Lung (tissue), 12 donors: ENCODE data around the gene MAST4. TPM values are rescaled to one million over a fixed set of nuclear protein-coding genes. Genes with fewer than 3 reads are reported as not detected.
A peak's percentile ranks its signal among the peaks of the same experiment; 100 is the strongest.

Experiments used
- ATAC-seq: fragments of 200-7000 bp; cut with Tn5 transposase; one replicate; pipeline ENCODE4 v1.9.1; 2020; ENCODE audit warnings: moderate number of reproducible peaks; ENCODE audit not compliant: insufficient read depth, low FRiP score
- DNase-seq, 3 donors: peaks; one replicate each; pipeline ENCODE4 v3.0.0-alpha.2; 2013 to 2017
- H3K27ac ChIP-seq, 2 donors: one replicate each; pipeline ENCODE4 v1.5.1; 2013; ENCODE audit warnings: mild to moderate bottlenecking in 2 of 2, moderate library complexity in 2 of 2, control low read depth in 1 of 2, inconsistent platforms in 1 of 2, low read depth in 1 of 2, low read length in 1 of 2
- H3K27me3 ChIP-seq, 3 donors: one replicate each; pipeline ENCODE4 v1.5.1; 2013; ENCODE audit warnings: low read length in 2 of 3; ENCODE audit not compliant: control insufficient read depth in 3 of 3, insufficient read depth in 3 of 3
- H3K36me3 ChIP-seq, 4 donors: one replicate each; pipeline ENCODE4 v1.5.1; 2013; ENCODE audit warnings: low read length in 4 of 4, mild to moderate bottlenecking in 1 of 4, moderate library complexity in 1 of 4; ENCODE audit not compliant: control insufficient read depth in 4 of 4, insufficient read depth in 4 of 4
- H3K4me1 ChIP-seq, 5 donors: one replicate each; pipeline ENCODE4 v1.5.1; 2013; ENCODE audit warnings: low read length in 5 of 5, mild to moderate bottlenecking in 2 of 5, moderate library complexity in 1 of 5; ENCODE audit not compliant: control insufficient read depth in 5 of 5, insufficient read depth in 5 of 5
- H3K4me3 ChIP-seq: one replicate; pipeline ENCODE4 v1.5.1; 2013; ENCODE audit warnings: mild to moderate bottlenecking, control low read depth, moderate library complexity
- H3K9ac ChIP-seq, 2 donors: one replicate each; pipeline ENCODE4 v1.5.1; 2013; ENCODE audit warnings: low read length in 2 of 2, control low read depth in 1 of 2; ENCODE audit not compliant: insufficient read depth in 1 of 2
- H3K9me3 ChIP-seq, 4 donors: one replicate each; pipeline ENCODE4 v1.5.1; 2013; ENCODE audit warnings: low read length in 3 of 4, mild to moderate bottlenecking in 1 of 4, moderate library complexity in 1 of 4; ENCODE audit not compliant: control insufficient read depth in 4 of 4, insufficient read depth in 3 of 4
- WGBS, 2 donors: extraction: QIAGEN DNeasy Blood & Tissue Kit; methylation state at CpG; one replicate each; pipeline ENCODE4 v1.1.7; 2013; 5-methylcytosine and 5-hydroxymethylcytosine counted together
- polyA plus RNA-seq, 2 donors: library from polyadenylated mRNA; stranded (reverse); fragments of 200-250 nt; gene quantifications; one replicate each; pipeline ENCODE4 v1.2.1, GENCODE V29; 2013
- total RNA-seq, 2 donors: library from RNA; depleted of rRNA in 1 of 2; stranded (reverse); fragments of >200 nt in 1 of 2; gene quantifications; one replicate each; pipeline ENCODE4 v1.2.1, GENCODE V29; 2014 to 2021
- TF ChIP-seq, protein P1 (sequence below): IDR thresholded peaks from 2 replicates; pipeline ENCODE4 v1.5.1; 2012; ENCODE audit warnings: mild to moderate bottlenecking; ENCODE audit errors: control extremely low read depth, extremely low read depth
- donor health status: control.
- donor health status: control.
- donor health status: Bipolar disorder and iron deficiency.
- donor health status: healthy.
- donor health status: DM: yes; HTN: yes; CAD: no.

Gene MAST4
- total and polyA plus RNA-seq, 4 donors, result 13.9 to 153 (median 46.2) TPM

- Histone ChIP-seq H3K9ac (no peak overlapping the region), H3K27ac (no peak overlapping the region), H3K4me1 (peaks cover 0 to 6% (median 0%) of the 10 kb centered on the region in 5 donors), H3K27me3 (no peaks in the 10 kb centered on the region), H3K4me3 (no peak overlapping the region), H3K36me3 (no peaks in the 10 kb centered on the region), H3K9me3 (no peaks in the 10 kb centered on the region)
- WGBS, 2 donors, result 85 to 91% methylated on average over 1 of the region's 1 CpG
- no peak for ATAC-seq
- no peak for DNase-seq
- TF ChIP-seq, protein P1, sequence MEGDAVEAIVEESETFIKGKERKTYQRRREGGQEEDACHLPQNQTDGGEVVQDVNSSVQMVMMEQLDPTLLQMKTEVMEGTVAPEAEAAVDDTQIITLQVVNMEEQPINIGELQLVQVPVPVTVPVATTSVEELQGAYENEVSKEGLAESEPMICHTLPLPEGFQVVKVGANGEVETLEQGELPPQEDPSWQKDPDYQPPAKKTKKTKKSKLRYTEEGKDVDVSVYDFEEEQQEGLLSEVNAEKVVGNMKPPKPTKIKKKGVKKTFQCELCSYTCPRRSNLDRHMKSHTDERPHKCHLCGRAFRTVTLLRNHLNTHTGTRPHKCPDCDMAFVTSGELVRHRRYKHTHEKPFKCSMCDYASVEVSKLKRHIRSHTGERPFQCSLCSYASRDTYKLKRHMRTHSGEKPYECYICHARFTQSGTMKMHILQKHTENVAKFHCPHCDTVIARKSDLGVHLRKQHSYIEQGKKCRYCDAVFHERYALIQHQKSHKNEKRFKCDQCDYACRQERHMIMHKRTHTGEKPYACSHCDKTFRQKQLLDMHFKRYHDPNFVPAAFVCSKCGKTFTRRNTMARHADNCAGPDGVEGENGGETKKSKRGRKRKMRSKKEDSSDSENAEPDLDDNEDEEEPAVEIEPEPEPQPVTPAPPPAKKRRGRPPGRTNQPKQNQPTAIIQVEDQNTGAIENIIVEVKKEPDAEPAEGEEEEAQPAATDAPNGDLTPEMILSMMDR, result no peak
Measured at GRCh38 chr5:66933066-66933465, 336.9 kb downstream of the MAST4 start.

GRCh38 chr5:66939094-66939493 lies 342.9 kb downstream of the MAST4 start:
- TF ChIP-seq, protein P1, result no peak
- H3K4me3 ChIP-seq, result no peak overlapping the region
- 94 to 95% methylated on average over 2 of the region's 2 CpGs for WGBS, 2 donors
- no peak for ATAC-seq
- DNase-seq, result no peak
- peaks cover 0 to 2% (median 0%) of the 10 kb centered on the region in 4 donors for H3K9me3 ChIP-seq
- peaks cover 0 to 4% (median 0%) of the 10 kb centered on the region in 5 donors for H3K4me1 ChIP-seq
- H3K27ac ChIP-seq, result no peak overlapping the region
- no peaks in the 10 kb centered on the region for H3K27me3 ChIP-seq
- H3K9ac ChIP-seq, result no peak overlapping the region
- no peaks in the 10 kb centered on the region for H3K36me3 ChIP-seq

DNA sequence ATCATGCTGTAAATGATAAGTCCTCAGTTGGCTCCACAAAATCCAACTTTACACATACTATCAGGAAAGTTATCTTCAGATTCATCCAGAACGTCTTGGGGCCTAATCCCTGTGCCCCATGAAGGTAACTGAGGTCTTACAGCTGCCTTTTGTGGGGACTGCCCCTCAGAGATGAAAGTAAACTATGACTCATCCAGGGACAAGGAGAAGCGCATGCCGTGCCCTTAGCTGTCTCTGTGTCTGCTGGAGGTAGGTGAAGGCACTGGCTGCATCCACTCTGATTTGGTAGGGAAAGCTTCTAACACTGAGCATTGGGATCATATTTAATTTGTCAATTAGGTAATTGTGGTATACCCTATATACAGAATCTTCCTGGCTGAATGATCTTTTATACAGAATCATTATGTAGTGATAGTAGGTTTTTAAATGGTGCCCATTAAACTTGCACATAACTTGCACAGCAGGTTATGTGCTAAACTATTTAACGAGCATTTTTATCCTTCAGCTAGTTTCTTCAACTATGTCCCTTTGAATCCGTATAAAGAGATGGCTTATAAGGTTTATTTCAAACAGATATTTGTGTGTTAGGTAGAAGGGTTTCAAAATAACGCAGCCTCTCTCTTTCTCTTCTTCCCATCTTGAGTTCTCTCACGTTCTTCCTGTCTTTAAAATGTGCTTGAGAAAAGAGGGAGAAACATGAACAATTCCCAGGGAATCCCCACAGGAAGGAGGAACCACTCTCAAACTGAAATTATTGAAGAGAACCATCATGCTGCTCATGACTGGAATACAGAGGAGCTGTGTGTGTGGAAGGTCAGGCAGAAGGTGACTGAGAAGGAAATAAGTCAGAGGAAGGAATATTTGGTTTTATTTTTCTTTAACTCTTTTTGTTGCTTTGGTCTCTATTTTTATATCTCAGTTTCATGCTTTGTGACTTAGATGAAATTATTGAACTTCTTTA lies 349.5 kb downstream of the MAST4 start:
- Histone ChIP-seq H3K36me3 (peaks cover 0 to 2% (median 0%) of the 10 kb centered on the region in 4 donors), H3K9ac (no peak overlapping the region), H3K27ac (peak overlapping the region in 1 of 2 donors; percentile 37), H3K27me3 (no peaks in the 10 kb centered on the region), H3K4me3 (no peak overlapping the region), H3K4me1 (peaks cover 0 to 9% (median 0%) of the 10 kb centered on the region in 5 donors), H3K9me3 (no peaks in the 10 kb centered on the region)
- 82 to 87% methylated on average over 7 of the region's 7 CpGs for WGBS, 2 donors
- DNase-seq, result no peak
- TF ChIP-seq, protein P1, result no peak
- ATAC-seq, result no peak
